Measurements from ENCODE around the gene ECM2.

The ECM2 gene

DNA sequence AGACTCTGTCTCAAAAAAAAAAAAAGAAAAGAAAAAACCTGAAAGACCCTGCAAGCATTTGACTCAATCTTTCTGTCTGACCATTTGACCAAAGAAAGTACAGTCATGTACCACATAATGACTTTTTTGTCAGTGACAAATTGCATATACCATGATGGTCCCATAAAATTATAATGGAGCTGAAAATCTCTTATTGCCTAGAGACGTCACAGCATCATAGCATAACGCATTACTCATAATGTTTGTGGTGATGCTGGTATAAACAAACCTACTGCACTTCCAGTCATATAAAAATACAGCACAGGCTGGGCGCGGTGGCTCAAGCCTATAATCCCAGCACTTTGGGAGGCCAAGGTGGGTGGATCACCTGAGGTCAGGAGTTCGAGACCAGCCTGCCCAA is 10.5 kb downstream of the ECM2 start:
- TF ChIP-seq, protein P1, sequence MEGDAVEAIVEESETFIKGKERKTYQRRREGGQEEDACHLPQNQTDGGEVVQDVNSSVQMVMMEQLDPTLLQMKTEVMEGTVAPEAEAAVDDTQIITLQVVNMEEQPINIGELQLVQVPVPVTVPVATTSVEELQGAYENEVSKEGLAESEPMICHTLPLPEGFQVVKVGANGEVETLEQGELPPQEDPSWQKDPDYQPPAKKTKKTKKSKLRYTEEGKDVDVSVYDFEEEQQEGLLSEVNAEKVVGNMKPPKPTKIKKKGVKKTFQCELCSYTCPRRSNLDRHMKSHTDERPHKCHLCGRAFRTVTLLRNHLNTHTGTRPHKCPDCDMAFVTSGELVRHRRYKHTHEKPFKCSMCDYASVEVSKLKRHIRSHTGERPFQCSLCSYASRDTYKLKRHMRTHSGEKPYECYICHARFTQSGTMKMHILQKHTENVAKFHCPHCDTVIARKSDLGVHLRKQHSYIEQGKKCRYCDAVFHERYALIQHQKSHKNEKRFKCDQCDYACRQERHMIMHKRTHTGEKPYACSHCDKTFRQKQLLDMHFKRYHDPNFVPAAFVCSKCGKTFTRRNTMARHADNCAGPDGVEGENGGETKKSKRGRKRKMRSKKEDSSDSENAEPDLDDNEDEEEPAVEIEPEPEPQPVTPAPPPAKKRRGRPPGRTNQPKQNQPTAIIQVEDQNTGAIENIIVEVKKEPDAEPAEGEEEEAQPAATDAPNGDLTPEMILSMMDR (conservative IDR thresholded peaks at IDR 0.05): no peak
- H3K27ac ChIP-seq: no peak overlapping the region

DNA sequence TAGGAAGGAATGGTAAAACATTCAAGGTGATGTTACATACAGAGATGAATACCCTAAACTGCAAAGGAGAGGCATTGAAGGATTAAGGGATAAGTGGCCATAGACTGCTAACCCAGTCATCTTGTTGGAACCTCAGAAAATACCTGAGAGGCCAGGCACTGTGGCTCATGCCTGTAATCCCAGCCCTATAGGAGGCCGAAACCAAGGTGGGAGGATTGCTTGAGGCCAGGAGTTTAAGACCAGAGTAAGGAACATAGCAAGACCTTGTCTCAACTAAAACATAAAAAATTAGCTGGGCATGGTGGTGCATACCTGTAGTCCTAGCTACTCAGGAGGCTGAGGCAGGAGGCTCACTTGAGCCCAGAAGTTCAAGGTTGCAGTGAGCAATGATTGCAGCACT is 10.9 kb downstream of the ECM2 start:
- TF ChIP-seq, protein P1 (conservative IDR thresholded peaks at IDR 0.05): no peak
- H3K27ac ChIP-seq: no peak overlapping the region

DNA sequence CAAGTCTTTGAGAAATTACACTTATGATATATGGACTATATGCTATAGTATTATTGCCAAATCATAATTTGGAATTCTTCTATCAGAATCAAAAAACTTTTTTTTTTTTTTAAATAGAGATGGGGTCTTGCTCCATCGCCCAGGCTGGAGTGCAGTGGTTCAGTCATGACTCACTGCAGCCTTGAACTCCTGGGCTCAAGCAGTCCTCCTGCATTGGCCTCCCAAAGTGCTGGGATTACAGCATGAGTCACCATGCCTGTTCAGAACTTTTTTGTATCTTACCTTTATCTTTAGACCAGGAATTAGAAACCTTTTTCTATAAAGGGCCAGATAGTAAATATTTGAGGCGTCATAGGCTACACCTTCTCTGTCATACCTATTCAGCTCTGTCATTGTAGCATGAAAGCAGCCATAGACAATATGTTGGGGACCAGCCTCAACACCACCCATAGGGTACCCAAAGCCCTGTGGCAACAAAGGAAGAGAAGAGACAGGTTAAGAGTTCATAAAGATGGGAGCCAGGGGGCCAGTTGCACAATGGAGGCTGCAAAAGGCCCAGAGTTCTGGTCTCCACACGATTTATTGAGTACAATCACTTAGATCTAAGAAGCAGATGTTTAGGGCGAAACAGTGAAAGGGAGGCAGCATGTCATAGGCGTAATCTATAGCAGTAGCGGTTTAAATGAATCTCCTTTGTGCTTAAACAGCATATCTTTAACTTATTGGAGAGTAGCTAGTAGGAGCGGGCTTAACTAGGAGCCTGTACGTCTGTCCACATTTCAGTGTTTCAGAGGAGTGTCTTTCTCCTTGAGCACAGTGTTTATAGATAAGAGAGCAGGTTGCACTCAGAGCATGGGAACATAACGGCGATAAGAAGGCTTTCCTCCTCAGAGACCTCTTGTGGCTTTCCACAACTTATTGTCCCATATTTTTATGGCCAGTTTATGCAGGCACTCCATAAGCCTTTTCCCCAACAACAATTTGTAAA is 12.5 kb downstream of the ECM2 start:
- TF ChIP-seq, protein P1 (conservative IDR thresholded peaks at IDR 0.05): no peak
- H3K27ac ChIP-seq: no peak overlapping the region

DNA sequence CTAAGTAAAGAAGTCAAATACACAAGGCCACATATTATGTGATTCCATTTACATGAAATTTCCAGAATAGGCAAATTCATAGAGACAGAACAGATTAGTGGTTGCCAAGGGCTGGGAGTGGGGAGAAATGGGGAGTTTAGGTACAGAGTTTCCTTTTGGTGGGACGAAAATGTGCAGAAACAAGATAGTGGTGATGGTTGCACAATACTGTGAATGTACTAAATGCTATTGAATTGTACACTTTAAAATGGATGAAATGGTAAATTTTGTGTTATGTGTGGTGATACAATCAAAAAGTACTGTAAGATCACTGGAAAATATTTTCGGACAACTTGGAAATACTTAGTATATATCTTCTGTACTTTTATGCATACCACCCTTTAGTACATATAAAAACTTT is 15.0 kb downstream of the ECM2 start:
- TF ChIP-seq, protein P1 (conservative IDR thresholded peaks at IDR 0.05): no peak
- H3K27ac ChIP-seq: no peak overlapping the region

DNA sequence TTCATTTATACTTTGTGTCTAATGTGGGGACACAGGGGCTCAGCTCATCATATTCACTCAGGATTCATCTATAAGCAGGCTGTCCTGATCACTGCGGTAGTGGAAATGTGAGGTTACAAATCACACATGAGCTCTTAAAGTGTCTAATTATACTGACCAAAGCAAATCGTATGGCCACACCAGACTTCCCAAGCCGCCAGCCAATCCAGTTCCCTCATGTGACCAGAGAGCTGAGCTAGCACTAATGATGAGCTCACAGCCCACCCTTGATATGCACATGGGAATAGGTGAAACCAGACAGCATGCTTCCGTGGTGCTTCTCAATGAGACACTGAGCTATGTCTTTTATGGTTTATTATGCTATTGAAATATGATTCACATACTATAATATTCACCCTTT is 17.6 kb downstream of the ECM2 start:
- TF ChIP-seq, protein P1 (conservative IDR thresholded peaks at IDR 0.05): no peak
- H3K27ac ChIP-seq: no peak overlapping the region

DNA sequence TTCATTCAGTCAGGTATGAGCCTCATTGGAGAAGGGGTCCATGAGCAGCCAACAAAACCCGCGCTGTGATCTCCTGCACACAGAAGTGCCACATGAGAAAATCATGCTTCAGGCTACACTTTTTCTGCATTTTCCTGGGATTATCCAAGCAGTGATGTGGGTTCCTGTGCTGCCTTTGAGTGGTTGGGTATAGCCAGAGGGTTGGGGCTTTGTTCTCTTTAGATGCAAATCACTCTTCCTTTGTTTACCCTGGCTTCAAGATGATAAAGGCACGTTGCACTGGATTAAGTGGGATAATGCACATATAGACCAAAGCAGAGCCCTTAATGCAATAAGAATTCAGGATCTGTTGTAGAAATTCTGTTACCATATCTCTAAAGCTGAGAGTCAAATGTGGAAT is 18.7 kb downstream of the ECM2 start:
- TF ChIP-seq, protein P1 (conservative IDR thresholded peaks at IDR 0.05): no peak
- no peak overlapping the region for H3K27ac ChIP-seq

DNA sequence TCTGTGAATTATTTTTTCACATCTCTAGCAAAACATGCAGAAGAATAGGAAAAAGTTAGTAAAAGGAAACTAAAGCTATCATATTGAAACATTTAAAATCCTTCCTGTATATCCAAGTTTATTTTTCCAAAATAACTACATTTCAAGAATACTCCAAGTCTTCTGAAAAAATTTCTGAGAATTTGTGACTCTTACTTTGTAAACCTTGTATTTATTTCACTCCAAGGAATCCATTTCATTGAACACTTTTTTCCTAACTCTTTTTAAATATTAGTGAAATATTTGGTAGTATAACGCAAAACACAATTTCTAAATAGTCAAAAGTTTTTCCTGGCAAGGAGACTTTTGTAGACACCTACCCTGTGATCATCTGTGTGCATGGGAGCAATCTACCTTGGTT is 19.3 kb downstream of the ECM2 start:
- TF ChIP-seq, protein P1 (conservative IDR thresholded peaks at IDR 0.05): no peak

More for the DNA sequence above, 19.3 kb downstream of the ECM2 start:
- no peak overlapping the region for H3K27ac ChIP-seq
